Astrocyte (in vitro differentiated cells and primary cell): Measurements from ENCODE around the gene NCR3LG1. TPM values are rescaled to one million over a fixed set of nuclear protein-coding genes. Genes with fewer than 3 reads are reported as not detected.

ENCODE experiments used
- DNase-seq: peaks from one replicate; pipeline ENCODE4 v3.0.0-alpha.2; 2010; ENCODE audit warnings: low read depth
- FAIRE-seq: peaks from 2 replicates; lab custom pipeline; 2011; peaks lifted over from hg19 to GRCh38; lab: Jason Lieb, UNC
- H2AFZ ChIP-seq: 2 replicates; pipeline ENCODE4 v1.6.0; 2012; ENCODE audit warnings: low read depth, low read length, inconsistent platforms
- H3K27ac ChIP-seq: 2 replicates; pipeline ENCODE4 v1.5.1; 2011; ENCODE audit warnings: low read depth, low read length, inconsistent platforms
- H3K27me3 ChIP-seq: 2 replicates; pipeline ENCODE4 v1.6.0; 2011; ENCODE audit warnings: low read length, inconsistent platforms; ENCODE audit not compliant: insufficient read depth
- H3K36me3 ChIP-seq: 2 replicates; pipeline ENCODE4 v1.5.1; 2011; ENCODE audit warnings: low read length, inconsistent platforms; ENCODE audit not compliant: insufficient read depth
- H3K4me1 ChIP-seq: 2 replicates; pipeline ENCODE4 v1.5.1; 2011; ENCODE audit warnings: low read length, inconsistent platforms; ENCODE audit not compliant: insufficient read depth
- H3K4me2 ChIP-seq: 2 replicates; pipeline ENCODE4 v1.6.0; 2012; ENCODE audit warnings: low read length, inconsistent platforms
- H3K4me3 ChIP-seq: 2 replicates; pipeline ENCODE4 v1.5.1; 2011; ENCODE audit warnings: low read depth, mild to moderate bottlenecking, low read length, inconsistent platforms; ENCODE audit not compliant: insufficient read depth
- H3K79me2 ChIP-seq: 2 replicates; pipeline ENCODE4 v1.6.0; 2012; ENCODE audit warnings: mild to moderate bottlenecking, low read length, inconsistent platforms; ENCODE audit not compliant: insufficient read depth
- H3K9ac ChIP-seq: 2 replicates; pipeline ENCODE4 v1.6.0; 2012; ENCODE audit warnings: mild to moderate bottlenecking, low read length, inconsistent platforms
- H3K9me3 ChIP-seq: 2 replicates; pipeline ENCODE4 v1.5.1; 2012; ENCODE audit warnings: low read depth, mild to moderate bottlenecking, low read length, inconsistent platforms; ENCODE audit not compliant: insufficient read depth
- H4K20me1 ChIP-seq: 2 replicates; pipeline ENCODE4 v1.6.0; 2012; ENCODE audit warnings: low read length, inconsistent platforms; ENCODE audit not compliant: insufficient read depth
- H3K27ac Mint-ChIP-seq: one replicate; pipeline ENCODE4 v1.8.0; 2021; ENCODE audit warnings: mild to moderate bottlenecking, mixed read lengths; ENCODE audit not compliant: unreplicated experiment
- H3K27me3 Mint-ChIP-seq: one replicate; pipeline ENCODE4 v1.8.0; 2021; ENCODE audit warnings: low read depth, mixed read lengths; ENCODE audit not compliant: unreplicated experiment
- H3K36me3 Mint-ChIP-seq: one replicate; pipeline ENCODE4 v1.8.0; 2021; ENCODE audit warnings: low read depth, mixed read lengths; ENCODE audit not compliant: unreplicated experiment
- H3K4me1 Mint-ChIP-seq: one replicate; pipeline ENCODE4 v1.8.0; 2021; ENCODE audit warnings: low read depth, mixed read lengths; ENCODE audit not compliant: unreplicated experiment
- H3K4me3 Mint-ChIP-seq: one replicate; pipeline ENCODE4 v1.8.0; 2021; ENCODE audit warnings: mild to moderate bottlenecking, moderate library complexity, mixed read lengths; ENCODE audit not compliant: unreplicated experiment
- H3K9me3 Mint-ChIP-seq: one replicate; pipeline ENCODE4 v1.8.0; 2021; ENCODE audit warnings: mild to moderate bottlenecking, mixed read lengths; ENCODE audit not compliant: unreplicated experiment
- CTCF ChIP-seq: IDR thresholded peaks from 2 replicates; pipeline ENCODE4 v1.5.1; 2011; ENCODE audit warnings: low read depth, mild to moderate bottlenecking, inconsistent platforms, low read length, moderate library complexity; ENCODE audit not compliant: insufficient read depth
- EZH2 ChIP-seq: IDR thresholded peaks from 2 replicates; pipeline ENCODE4 v1.6.1; 2012; ENCODE audit warnings: mild to moderate bottlenecking, low read length, inconsistent platforms; ENCODE audit not compliant: insufficient read depth
- total RNA-seq: library from RNA; stranded (reverse); gene quantifications from 2 replicates; pipeline ENCODE4 v1.2.1, GENCODE V29; 2021

NCR3LG1 gene
- total RNA-seq, 1 donor from 2014 or later, result 3.3 TPM

- Histone ChIP-seq H4K20me1 (no peaks in the 10 kb centered on the region), H3K27me3 (no peaks in the 10 kb centered on the region), H3K4me2 (no peak overlapping the region), H3K4me1 (no peaks in the 10 kb centered on the region), H3K9ac (no peak overlapping the region), H2AFZ (no peak overlapping the region), H3K36me3 (peaks cover 4% of the 10 kb centered on the region), H3K9me3 (peaks cover 41% of the 10 kb centered on the region), H3K4me3 (no peak overlapping the region), H3K79me2 (no peaks in the 10 kb centered on the region), H3K27ac (no peak overlapping the region)
- TF ChIP-seq CTCF (no peak), EZH2 (no peak)
- Mint-ChIP-seq H3K9me3 (peaks cover 57% of the 10 kb centered on the region), H3K27ac (no peak overlapping the region), H3K4me3 (no peak overlapping the region), H3K36me3 (peaks cover 55% of the 10 kb centered on the region), H3K27me3 (peaks cover 2% of the 10 kb centered on the region), H3K4me1 (peaks cover 3% of the 10 kb centered on the region)
- no peak for FAIRE-seq
- DNase-seq, result no peak
These were observed 17.0 kb downstream of the NCR3LG1 start for GRCh38 chr11:17368551-17368950.

- Mint-ChIP-seq H3K4me1 (peaks cover 3% of the 10 kb centered on the region), H3K36me3 (peaks cover 55% of the 10 kb centered on the region)
These were observed 17.5 kb downstream of the NCR3LG1 start for GRCh38 chr11:17369094-17369493.

More at GRCh38 chr11:17369094-17369493, 17.5 kb downstream of the NCR3LG1 start:
- H3K79me2 ChIP-seq, result no peaks in the 10 kb centered on the region
- peaks cover 46% of the 10 kb centered on the region for H3K9me3 ChIP-seq
- peaks cover 4% of the 10 kb centered on the region for H3K36me3 ChIP-seq
- Mint-ChIP-seq H3K9me3 (peaks cover 61% of the 10 kb centered on the region), H3K27me3 (peaks cover 2% of the 10 kb centered on the region), H3K27ac (no peak overlapping the region), H3K4me3 (no peak overlapping the region)
- H3K4me1 ChIP-seq, result no peaks in the 10 kb centered on the region
- no peak for TF ChIP-seq CTCF
- no peak for TF ChIP-seq EZH2
- H3K27me3 ChIP-seq, result no peaks in the 10 kb centered on the region
- FAIRE-seq (no peak), DNase-seq (no peak)
- H4K20me1 ChIP-seq, result no peaks in the 10 kb centered on the region
- no peak overlapping the region for H3K27ac ChIP-seq
- H3K9ac ChIP-seq, result no peak overlapping the region
- H3K4me2 ChIP-seq, result no peak overlapping the region
- H3K4me3 ChIP-seq, result no peak overlapping the region
- H2AFZ ChIP-seq, result no peak overlapping the region
